Measurements from ENCODE around the gene CIAO1.
A peak's percentile ranks its signal among the peaks of the same experiment; 100 is the strongest.
"Not testable (repeated sequence)": the region's sequence is repeated elsewhere in the genome, so short reads cannot be mapped to it uniquely, and the experiment has no call there.

Gene CIAO1

DNA sequence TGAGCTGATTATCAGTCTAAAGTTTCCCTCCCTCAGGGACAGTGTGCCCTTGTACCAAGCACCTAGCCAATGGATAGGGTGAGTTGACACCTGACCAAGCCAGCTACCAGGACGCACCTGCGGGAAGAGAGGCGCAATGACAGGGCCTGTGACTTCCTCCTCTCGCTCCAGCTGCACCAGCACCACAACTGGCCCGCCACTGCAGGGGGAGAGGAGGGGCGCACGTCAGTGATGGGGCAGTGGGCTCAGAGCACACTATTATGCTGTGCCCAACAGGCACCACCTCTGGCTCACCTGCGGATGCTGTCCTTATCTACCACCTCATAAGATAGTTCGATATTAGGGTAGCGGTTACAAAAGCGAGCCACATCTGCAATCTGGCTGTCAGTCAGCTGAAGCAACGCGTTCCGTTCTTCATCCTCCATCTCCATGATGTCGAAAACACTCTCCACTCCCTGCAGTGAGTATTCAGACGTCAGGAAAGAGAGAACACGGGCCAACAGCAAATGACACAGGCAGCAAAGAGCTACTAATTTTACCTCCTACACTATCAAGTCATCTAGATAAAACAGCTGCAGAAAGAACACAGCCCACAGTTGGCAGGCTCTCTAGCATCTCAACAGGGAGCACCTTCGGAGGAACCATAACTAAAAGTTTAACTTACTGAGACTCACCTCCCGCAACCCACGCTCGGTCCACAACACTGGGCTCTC is 10.9 kb downstream of the CIAO1 start:
- no peak for DNase-seq (ENCODE audit: low read depth)

DNA sequence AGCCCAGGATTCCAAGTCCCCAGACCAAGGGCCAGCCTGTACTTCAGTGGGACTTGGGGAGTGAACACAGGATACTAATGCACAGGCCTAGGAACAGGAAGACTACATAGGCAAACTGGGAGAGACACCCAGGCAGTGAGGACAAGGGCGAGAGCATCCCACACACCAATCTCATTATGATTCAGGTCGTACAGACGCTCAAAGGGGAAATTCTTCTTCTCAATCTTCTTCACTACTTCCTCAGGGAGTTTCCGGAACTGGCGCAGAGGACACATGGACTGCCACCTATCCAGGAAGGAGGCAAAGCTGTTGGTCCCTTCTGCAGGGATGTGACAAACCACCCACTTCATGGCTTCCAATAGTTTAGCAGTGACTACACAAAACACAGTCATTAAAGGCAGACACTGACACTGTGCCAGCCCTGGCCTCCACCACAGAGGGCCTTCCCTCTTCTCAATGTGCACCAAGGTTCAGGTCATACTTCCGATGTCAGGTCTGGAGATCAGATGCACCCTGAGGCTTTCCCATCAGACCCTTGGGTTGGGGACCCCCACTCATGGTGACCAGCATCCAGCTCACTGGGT is 21.3 kb downstream of the CIAO1 start:
- no peak for DNase-seq (ENCODE audit: low read depth)

DNA sequence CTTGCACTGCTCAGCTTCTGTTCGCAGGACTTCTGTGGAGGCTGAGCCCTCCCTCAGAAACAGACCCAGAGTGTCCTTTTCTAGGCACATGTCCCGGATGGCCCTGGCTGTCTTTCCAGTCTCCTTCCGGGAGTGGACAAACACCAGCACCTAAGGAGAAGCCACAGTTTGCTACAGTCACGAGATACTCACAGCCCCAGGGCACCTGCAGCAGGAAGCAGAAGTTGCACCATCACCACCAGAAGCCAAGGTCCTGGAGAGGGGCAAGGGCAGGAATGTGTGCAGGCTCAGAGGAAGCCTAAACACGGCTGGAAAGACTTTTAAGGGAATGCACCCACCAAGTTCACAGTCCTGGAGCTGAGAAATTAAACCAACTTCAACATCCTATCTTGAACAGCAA is 25.7 kb downstream of the CIAO1 start:
- no peak for DNase-seq (ENCODE audit: low read depth)

DNA sequence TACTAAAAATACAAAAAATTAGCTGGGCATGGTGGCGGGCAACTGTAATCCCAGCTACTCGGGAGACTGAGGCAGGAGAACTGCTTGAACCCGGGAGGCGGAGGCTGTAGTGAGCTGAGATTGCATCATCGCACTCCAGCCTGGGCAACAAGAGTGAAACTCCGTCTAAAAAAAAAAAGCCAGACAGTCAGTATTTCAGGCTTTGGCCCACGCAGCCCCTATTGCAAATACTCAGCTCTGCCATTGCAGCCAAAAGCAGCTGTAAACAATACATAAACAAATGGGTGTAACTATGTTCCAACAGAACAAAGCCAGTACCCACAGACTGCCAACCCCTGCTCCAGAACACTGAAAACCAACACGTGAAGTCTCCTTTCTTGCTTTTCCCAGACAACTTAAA is 28.2 kb downstream of the CIAO1 start:
- DNase-seq (ENCODE audit: low read depth), result not testable (repeated sequence)

DNA sequence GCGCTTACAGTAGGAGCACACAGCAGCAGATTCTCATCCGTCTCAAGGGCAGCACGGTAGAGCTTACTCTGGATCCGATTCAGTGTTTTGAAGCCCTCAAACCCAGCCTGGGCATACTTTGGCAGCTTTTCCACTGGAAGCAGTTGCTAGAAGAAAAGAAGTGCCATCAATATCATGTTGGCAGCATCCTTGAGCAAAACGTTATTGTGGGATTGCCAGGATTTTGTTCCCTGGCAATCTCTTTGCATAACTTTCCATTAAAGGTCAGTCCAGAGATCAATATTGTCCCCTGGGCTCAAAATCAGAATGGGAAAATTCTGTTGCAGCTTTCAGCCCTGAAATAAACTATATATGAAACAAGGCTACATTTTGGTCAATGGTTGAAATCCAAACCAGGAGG is 30.9 kb downstream of the CIAO1 start:
- no peak for DNase-seq (ENCODE audit: low read depth)

DNA sequence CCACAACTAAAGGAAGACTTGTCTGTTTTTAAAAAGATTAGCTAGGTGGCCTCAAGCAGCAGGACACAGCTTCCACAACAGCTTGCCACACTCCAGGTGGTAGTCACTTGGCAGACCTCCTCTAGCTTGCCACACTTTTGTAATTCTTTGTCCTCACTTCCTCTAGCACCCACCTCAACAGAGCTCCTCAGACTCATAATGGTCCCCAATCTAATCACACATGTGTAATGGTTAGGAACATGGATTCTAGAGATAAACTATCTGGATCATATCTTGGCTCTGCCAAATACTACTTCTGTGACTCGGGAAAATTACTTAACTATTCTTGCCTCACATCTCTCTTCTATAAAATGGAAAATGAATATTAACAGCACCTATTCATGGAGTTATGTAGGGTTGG is 35.8 kb downstream of the CIAO1 start:
- no peak for DNase-seq (ENCODE audit: low read depth)

DNA sequence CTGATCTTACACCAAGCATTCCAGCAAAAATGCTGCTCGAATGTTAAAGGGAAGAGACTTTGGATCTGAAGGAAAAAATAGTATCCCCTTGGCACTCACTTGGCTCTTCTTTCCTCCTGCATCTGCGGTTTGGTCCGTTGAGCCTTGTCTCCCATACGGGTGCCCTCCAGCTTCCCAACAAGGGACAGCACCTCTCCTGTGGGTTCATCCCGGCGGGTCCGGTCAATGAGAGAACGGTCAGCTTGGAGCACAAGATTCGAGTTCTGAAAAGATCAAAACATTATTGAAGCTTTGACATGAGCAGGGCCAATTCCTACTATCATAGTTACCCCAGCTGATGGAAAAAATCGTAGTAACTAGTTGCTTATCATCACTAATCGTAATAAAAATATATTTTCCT is 38.6 kb downstream of the CIAO1 start:
- DNase-seq (ENCODE audit: low read depth), result no peak

DNA sequence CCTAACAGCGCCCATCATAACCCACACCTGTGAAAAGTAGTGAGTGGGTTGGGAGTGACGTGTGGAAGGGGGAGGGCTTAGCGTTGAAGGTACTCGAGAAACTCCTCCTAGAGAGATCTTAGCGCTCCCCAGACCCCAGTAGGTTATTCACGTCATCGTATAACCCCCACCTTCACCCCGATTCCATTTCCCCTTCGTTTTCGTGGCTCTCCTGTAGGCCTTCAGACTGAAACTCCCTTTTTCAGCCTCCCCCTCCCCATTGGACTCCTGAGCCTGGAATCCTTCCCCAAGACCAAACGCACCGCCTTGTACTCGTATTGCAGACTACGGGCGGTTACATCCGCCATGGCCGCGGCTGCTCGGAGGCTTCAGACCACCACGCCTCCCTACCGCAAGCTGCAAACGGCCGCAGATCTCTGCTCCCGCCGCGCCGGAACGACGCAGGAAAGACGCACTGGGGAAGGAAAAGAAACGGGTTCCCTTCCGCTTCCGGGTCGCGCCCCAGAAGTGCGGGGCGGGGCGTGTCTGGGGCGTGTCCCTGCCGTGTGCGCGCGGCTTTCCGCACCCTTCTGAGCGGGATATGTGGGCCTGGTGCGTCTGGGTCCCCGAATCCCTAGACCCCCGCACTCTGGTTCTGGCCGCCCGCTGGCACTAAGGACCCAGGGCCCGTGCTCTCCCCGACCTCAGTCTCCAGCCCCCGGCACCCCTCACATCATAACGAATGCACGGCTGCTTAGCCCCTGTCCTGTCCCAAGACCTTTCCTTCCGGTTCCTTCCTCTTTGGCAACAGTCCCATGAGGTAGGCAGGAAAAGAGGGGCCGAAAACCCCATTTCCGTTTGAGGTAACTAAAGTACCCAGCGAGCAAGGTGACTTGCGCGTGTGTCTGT is 39.3 kb downstream of the CIAO1 start, which contains the start of gene SNRNP200:
Gene SNRNP200 (minus strand): TSS at position 456 of the 888 bp plus-strand sequence. CDS start 109 bp downstream, at position 347.
- peak; percentile 88 for DNase-seq (ENCODE audit: low read depth)

DNA sequence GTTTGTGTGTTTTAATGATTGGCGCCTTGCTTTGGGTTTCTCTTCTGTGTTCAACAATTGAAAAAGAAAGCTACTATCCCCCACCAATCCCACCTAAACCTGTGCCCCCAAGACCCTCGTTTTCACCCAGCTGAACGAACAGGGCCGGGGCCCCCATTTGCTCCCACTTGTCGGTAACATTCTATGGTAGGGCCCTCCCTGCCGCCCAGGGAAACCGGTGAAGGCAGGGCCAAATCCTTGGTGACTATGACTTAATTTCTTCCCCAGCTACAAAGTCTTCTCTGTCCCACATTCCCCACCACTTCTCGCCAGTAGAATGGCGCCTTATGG is 39.9 kb downstream of the CIAO1 start:
- no peak for DNase-seq (ENCODE audit: low read depth)

DNA sequence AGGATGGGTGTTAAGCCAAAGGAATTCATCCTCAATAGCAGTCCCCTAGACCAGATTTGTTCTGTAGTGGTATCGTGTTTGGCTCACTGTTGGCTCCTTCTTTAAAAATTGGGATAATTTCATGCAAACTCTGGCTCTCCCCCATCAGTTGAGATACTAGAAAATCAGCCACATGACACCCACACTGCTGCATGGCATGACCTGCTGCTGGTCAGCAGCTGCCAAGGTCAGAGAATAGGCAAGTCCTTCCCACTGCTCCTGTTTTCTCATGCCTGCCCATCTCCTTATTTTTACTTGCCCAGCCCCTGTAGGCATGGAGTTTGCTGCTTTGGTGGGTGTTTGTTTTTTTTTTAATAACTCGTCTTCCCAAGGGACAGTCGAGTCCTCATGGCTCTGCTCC is 40.3 kb downstream of the CIAO1 start:
- no peak for DNase-seq (ENCODE audit: low read depth)

DNA sequence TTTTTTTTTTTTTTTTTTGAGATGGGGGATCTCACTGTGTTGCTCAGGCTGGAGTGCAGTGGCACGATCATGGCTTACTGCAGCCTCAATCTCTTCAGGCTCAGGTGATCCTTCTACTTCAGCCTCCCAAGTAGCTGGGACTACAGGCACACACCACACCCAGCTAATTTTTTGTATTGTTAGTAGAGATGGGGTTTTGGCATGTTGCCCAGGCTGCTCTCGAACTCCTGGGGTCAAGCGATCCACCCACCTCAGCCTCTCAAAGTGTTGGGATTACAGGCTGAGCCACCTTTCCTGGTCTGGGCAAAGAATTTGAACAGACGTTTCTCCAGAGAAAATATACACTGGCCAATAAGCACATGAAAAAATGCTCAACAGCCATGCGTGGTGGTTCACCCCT is 42.2 kb downstream of the CIAO1 start:
- no peak for DNase-seq (ENCODE audit: low read depth)

DNA sequence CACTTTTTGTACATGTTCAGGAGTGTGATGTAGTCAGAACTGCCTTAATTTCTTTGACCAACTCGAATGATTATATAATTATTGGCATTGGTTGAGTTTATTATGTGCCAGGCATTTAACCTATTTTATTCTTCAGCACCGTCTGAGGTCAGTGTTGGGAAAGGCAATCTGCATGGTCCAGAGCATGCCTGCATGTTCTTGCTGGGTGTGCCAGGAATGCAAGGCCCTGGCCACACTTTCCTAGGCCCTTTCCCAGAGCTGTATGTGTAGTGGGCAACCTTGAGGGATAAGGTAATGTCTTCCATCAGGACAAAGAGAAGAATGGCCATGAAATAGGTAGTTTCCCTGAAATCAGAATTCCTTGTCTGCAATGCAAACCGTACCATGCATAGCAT is 49.0 kb downstream of the CIAO1 start:
- DNase-seq (ENCODE audit: low read depth), result no peak

DNA sequence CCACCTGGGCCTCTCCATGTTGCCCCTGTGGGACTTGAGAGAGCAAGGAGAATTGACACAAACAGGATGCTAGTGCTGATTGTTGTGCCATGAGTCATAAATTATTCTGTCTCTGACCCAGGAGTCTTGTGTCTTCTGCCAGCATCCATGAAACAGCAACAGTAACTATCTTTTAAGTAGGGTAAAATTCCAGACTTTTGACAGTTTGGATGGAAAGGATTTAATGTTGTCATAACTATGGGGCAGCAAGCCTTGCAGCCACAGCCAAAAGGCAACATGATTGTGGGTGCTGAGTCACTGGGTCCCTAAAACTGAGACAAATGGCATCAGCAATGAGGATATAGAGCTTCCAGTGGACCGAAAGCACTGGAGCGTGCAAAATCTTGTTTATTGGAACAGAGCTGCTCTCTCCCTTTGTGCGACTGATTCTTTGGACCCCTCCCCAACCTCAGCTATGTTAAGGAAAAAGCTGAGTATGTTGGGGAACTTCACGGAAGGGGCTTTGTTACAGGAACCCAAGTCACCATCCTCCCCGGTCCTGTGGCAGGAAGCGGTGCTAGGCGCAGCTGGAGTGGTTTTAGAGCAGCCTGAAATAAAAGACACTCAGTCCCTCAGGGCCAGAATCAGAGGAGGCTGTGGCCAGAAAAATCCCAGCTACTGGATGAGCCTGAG is 49.5 kb downstream of the CIAO1 start:
- no peak for DNase-seq (ENCODE audit: low read depth)

DNA sequence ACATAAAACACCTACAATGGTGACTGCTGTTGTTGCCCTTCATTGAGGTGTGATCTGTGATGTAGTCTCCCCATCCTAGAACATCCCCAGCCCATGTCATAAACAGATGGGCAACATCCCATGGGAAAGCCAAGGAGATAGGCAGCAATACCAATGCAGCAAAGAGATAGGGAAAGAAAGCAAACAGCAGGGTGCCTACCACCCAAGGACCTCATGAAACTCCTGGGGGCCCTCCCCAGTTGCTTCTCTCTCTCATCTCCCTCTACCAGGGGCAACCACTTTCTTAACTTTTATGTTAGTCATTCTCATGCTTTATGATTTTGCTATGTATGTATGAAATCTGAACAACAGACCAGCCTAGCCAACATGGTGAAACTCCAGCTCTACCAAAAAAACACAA is 51.0 kb downstream of the CIAO1 start:
- DNase-seq (ENCODE audit: low read depth), result no peak

DNA sequence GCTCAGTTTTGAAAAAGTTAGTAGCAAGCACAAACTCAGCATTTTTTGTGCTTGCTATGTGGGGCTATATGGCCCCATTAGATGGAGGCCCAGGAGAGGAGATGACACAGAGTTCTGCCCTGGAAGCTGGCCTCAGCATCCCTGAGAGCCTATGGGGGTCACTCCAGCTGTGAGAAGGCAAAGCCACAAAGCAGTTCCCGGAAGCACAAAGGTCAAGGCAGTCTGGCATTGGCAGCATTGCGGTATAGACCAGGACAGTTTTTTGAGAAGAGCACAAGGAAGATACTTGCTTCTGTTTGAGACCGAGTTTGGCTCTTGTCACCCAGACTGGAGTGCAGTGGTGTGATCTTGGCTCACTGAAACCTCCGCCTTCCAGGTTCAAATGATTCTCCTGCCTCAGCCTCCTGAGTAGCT is 51.6 kb downstream of the CIAO1 start:
- no peak for DNase-seq (ENCODE audit: low read depth)

DNA sequence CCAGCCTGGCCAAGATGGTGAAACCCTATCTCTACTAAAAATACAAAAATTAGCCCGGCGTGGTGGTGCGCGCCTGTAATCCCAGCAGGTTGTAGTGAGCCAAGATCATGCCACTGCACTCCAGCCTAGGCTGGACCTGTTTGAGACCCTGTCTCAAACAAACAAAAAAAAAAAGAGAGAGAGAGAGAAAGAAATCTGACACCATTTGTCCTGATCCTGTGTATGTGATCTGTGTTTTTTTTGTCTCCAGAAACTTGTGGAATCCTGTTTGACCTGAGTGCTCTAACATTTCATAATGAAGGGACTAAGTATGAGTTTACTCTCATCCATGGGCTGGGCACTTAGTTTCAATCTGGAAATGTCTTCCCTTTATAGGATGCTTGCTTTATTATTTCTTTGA is 52.7 kb downstream of the CIAO1 start:
- no peak for DNase-seq (ENCODE audit: low read depth)

DNA sequence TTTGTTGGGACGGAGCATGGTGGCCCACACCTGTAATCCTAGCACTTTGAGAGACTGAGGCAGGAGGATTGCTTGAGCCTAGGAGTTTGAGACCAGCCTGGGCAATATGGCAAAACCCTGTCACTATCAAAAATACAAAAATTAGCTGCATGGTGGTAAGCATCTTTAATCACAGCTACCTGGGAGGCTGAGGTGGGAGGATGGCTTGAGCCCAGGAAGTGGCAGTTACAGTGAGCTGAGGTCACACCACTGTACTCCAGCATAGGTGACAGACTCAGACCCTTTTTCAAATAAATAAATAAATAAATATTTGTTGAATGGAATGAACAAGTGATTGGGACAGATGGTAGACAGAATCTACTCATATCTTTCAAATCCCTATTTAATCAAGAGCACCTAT is 53.4 kb downstream of the CIAO1 start:
- no peak for DNase-seq (ENCODE audit: low read depth)

DNA sequence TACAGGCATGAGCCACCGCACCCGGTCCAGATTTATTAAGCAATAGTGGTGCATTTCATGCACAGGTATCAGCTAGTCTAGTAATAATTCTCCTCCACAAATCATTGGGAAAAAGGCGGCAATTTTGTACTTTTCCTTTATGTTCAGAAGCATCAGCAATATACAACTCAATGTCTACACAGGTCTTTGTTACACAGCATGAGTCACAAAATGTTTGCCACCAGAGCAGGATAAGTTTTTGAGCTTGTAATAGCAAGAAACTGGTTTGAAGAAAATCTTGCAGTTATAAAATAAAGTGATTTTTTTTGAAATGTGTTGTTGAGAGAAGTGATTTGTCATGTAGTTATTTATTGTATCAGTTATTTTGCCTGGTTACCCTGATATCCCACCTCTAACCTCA is 54.3 kb downstream of the CIAO1 start:
- no peak for DNase-seq (ENCODE audit: low read depth)

DNA sequence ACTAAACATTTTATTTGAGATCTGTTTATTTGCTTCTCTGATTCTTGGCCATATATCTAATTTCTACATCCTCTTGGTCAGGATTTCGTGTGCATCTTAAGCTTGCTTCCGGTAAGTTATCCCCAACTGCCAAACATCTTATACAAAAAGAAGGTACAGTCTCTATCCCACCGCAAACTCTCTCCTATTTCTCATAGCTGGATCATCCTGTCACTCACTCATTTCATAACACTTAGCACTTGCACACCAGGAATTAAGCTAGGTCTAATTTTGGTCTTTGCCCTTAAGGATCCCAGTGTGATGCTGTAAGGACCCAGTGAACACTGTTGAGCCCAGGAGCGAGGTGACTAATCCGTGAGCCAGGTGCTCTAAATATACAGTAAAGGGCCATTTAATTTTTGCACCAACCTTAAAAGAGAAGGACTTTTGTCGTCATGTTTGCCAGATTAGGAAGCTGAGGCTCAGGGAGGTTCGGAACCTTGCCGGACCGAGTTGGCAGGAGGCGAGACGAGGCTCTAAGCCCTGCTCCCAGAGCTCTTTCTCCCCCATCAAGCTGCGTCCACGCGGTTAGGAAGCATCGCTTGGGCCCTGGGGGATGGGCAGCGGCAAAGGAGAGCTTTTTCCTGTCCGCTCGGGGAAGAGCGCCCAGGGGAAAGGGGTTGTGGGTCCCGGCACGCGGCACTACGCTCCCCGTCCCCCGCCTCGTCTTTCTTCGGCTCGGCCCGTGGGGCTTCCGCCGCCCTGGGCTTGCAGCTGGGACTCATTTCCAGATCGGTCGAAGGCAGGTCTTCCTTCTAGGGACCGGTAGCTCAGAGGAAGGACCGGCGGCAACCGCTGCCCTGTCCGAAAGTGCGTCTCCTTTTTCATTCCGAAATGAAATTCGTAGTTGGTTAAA is 55.0 kb downstream of the CIAO1 start:
- no peak for DNase-seq (ENCODE audit: low read depth)
